ENCODE results near the gene FAM186B.

The FAM186B gene

GRCh38 chr12:49548481-49548821 is 57.0 kb downstream of the FAM186B start:
- in situ Hi-C loops (cut with MboI; ENCODE audit: low pct_unique_long_range_greater_than_20kb, low sequenced_read_pairs, unreplicated experiment), result no loop called here
- TF ChIP-seq, protein P1, sequence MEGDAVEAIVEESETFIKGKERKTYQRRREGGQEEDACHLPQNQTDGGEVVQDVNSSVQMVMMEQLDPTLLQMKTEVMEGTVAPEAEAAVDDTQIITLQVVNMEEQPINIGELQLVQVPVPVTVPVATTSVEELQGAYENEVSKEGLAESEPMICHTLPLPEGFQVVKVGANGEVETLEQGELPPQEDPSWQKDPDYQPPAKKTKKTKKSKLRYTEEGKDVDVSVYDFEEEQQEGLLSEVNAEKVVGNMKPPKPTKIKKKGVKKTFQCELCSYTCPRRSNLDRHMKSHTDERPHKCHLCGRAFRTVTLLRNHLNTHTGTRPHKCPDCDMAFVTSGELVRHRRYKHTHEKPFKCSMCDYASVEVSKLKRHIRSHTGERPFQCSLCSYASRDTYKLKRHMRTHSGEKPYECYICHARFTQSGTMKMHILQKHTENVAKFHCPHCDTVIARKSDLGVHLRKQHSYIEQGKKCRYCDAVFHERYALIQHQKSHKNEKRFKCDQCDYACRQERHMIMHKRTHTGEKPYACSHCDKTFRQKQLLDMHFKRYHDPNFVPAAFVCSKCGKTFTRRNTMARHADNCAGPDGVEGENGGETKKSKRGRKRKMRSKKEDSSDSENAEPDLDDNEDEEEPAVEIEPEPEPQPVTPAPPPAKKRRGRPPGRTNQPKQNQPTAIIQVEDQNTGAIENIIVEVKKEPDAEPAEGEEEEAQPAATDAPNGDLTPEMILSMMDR (IDR thresholded peaks at IDR 0.05; ENCODE audit: extremely low read depth, insufficient read depth, missing control alignments), result no peak
- DNase-seq (ENCODE audit: low spot score), result no peak

DNA sequence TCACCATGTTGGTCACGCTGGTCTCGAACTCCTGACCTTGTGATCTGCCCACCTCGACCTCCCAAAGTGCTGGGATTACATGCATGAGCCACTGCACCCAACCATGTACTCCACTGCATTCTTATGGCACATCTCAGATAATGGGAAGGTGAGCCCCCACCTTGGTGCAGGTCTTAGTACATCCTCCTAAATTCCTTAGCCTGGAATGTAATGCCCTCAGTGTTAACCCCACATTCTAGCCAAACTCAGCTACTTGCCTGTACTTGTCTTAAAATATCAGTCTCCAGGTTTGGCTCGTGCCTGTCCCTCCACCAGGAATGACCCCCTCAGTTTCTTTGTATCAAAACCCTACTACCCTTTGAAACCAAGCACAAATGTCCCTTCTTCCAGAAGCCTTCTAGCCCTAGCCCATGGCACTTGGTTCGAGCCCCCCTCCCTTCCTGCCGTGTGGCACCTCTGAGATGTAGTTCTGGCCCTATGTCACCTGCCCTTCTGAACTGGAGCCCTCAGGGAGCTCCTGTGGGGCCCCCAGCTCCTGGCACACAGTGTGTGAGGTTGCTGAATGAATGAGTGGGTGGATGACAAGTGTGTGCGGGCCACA is 58.2 kb downstream of the FAM186B start:
- TF ChIP-seq, protein P1 (IDR thresholded peaks at IDR 0.05; ENCODE audit: extremely low read depth, insufficient read depth, missing control alignments), result no peak
- no peak for DNase-seq (ENCODE audit: low spot score)
- in situ Hi-C loops (cut with MboI; ENCODE audit: low pct_unique_long_range_greater_than_20kb, low sequenced_read_pairs, unreplicated experiment), result no loop called here

DNA sequence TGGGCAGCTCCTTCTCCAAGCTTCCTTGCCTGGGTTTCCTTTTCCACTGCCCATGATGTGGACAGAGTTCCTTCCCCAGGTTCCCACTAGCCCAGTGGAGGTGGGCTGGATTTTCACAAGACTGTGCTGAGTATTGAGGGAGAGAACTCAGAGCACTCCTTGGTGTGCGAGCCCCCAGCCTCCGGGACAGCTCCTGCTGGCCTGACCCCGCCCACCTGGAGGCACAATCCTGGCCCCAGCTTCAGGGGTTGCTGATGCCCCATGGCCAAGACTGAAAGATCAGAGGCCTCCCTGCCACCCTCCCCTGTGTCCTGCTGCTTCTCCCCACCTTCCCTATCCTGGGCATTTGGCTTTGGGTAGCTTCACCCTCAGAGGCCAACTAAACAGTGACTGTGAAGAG is 59.0 kb downstream of the FAM186B start:
- in situ Hi-C loops (cut with MboI; ENCODE audit: low pct_unique_long_range_greater_than_20kb, low sequenced_read_pairs, unreplicated experiment), result no loop called here
- DNase-seq (ENCODE audit: low spot score), result no peak
- TF ChIP-seq, protein P1 (IDR thresholded peaks at IDR 0.05; ENCODE audit: extremely low read depth, insufficient read depth, missing control alignments), result no peak

- TF ChIP-seq, protein P1 (IDR thresholded peaks at IDR 0.05; ENCODE audit: extremely low read depth, insufficient read depth, missing control alignments), result no peak
- in situ Hi-C loops (cut with MboI; ENCODE audit: low pct_unique_long_range_greater_than_20kb, low sequenced_read_pairs, unreplicated experiment), result no loop called here
- no peak for DNase-seq (ENCODE audit: low spot score)
Measured at GRCh38 chr12:49545815-49546214, 59.6 kb downstream of the FAM186B start.

GRCh38 chr12:49543914-49544815 is 61.3 kb downstream of the FAM186B start:
- TF ChIP-seq, protein P1 (IDR thresholded peaks at IDR 0.05; ENCODE audit: extremely low read depth, insufficient read depth, missing control alignments), result no peak
- in situ Hi-C loops (cut with MboI; ENCODE audit: low pct_unique_long_range_greater_than_20kb, low sequenced_read_pairs, unreplicated experiment), result no loop called here
- no peak for DNase-seq (ENCODE audit: low spot score)

DNA sequence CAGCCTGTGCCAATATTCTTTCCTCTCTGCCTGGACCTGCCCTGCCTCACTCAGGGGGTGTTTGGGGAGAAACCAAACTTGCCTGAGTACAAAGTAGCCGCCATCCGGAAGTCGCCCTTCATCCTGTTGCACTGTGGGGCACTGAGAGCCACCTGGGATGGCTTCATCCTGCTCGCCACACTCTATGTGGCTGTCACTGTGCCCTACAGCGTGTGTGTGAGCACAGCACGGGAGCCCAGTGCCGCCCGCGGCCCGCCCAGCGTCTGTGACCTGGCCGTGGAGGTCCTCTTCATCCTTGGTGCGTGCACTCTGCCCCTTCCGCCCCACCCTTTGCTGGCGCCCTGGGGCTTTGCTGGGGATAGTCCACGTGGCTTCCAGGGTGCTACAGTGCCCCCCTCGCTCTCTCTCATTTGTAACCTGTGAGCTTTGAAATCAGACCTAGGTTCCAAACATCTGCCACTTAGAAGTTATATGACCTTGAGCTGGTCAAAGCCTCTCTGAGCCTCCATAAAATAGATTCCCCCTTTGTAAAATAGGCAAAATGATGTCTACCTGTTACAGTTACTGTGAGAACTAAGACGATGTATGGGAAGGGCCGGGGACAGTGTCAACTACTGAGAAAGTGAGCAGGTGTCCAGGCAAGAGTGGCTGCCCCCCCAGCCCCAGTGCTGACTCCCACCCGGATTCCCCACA is 62.1 kb downstream of the FAM186B start:
- DNase-seq (ENCODE audit: low spot score), result no peak
- in situ Hi-C loops (cut with MboI; ENCODE audit: low pct_unique_long_range_greater_than_20kb, low sequenced_read_pairs, unreplicated experiment), result no loop called here
- TF ChIP-seq, protein P1 (IDR thresholded peaks at IDR 0.05; ENCODE audit: extremely low read depth, insufficient read depth, missing control alignments), result no peak

Data from GM13977 (cell line).